ENCODE data around the gene AMH.

- TF ChIP-seq SP1 (CRISPR knock-in tag; conservative IDR thresholded peaks at IDR 0.05) (no peak), TCF7 (CRISPR knock-in tag; IDR thresholded peaks at IDR 0.05; ENCODE audit: low read depth) (no peak), CREM (CRISPR knock-in tag; IDR thresholded peaks at IDR 0.05) (no peak), CTCF (IDR thresholded peaks at IDR 0.05) (no peak), MXD4 (CRISPR knock-in tag; IDR thresholded peaks at IDR 0.05; ENCODE audit: borderline replicate concordance) (no peak), TEAD4 (CRISPR knock-in tag; IDR thresholded peaks at IDR 0.05) (no peak), JUN (CRISPR knock-in tag; IDR thresholded peaks at IDR 0.05) (no peak), AFF4 (CRISPR knock-in tag; IDR thresholded peaks at IDR 0.05; ENCODE audit: borderline replicate concordance) (no peak), MAX (CRISPR knock-in tag; IDR thresholded peaks at IDR 0.05) (no peak), ETV6 (CRISPR knock-in tag; IDR thresholded peaks at IDR 0.05) (no peak), ZSCAN18 (CRISPR knock-in tag; IDR thresholded peaks at IDR 0.05) (no peak), CBFB (CRISPR knock-in tag; IDR thresholded peaks at IDR 0.05; ENCODE audit: low read depth) (no peak), E2F1 (CRISPR knock-in tag; IDR thresholded peaks at IDR 0.05) (no peak), GTF2I (CRISPR knock-in tag; conservative IDR thresholded peaks at IDR 0.05) (no peak)
Observed at GRCh38 chr19:2207008-2207407, 42.1 kb upstream of the AMH start.

Data from WTC11 (cell line).